Measurements from ENCODE around the gene IKZF2.

The IKZF2 gene

GRCh38 chr2:212984129-212984528 is 167.3 kb downstream of the IKZF2 start:
- FAIRE-seq = no peak
- no peak for DNase-seq (ENCODE audit: insufficient read length)
- TF ChIP-seq POLR2A (IDR thresholded peaks at IDR 0.05; ENCODE audit: low read depth, low read length) (no peak), POLR2AphosphoS5 (IDR thresholded peaks at IDR 0.05; ENCODE audit: low read depth, low read length) (no peak), TAF1 (IDR thresholded peaks at IDR 0.05; ENCODE audit: borderline replicate concordance, low read depth, low read length) (no peak)

DNA sequence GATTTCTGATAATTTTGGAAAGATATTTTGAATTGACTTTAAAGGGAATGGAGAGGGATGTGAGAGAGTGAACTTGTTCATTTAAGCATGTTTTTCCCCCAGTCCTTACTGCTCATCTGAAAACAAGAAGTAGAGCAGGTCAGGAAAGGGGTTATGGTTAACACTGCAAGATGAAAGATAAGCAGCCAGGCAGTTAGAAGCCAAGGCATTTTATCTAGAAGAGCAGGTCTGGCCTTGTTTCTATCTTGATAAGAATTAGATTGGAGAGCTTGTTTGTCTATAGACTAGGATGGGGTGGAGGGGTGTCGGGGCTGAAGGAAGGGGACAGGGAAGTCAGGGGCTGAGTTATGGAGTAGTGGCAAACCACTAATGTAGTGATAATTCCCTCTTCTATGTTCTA is 171.6 kb downstream of the IKZF2 start:
- no peak for DNase-seq (ENCODE audit: insufficient read length)
- TF ChIP-seq POLR2A (IDR thresholded peaks at IDR 0.05; ENCODE audit: low read depth, low read length) (no peak), POLR2AphosphoS5 (IDR thresholded peaks at IDR 0.05; ENCODE audit: low read depth, low read length) (no peak), TAF1 (IDR thresholded peaks at IDR 0.05; ENCODE audit: borderline replicate concordance, low read depth, low read length) (no peak)
- FAIRE-seq = peak; percentile 67

DNA sequence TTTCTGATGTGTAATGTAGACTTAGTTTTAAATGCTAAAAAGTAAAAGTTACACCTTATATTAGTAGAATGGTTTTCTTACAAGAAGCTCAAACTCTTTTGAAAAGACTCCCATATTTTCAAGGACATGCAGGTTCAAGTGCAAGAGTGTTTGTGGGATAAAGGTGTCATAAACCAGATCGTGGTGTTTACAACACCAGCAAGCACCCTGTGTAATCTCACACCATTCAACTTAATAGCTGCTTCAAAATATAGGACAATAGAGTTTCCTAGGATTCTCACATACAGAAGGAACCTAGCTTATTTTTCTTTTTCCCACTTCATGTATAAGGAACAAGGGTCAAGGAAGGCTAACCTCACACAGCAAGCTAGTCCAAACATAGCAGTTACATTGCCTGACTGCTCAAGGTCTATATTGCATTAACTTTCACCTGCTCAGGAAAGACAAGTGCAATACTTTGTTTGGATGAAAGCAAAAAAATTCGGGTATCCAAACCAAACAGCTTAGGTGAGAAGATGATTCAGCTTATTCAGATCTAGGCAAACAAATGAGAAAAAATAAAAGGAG is 172.3 kb downstream of the IKZF2 start:
- FAIRE-seq (no peak), DNase-seq (ENCODE audit: insufficient read length) (no peak)
- no peak for TF ChIP-seq POLR2AphosphoS5 (IDR thresholded peaks at IDR 0.05; ENCODE audit: low read depth, low read length)
- no peak for TF ChIP-seq POLR2A (IDR thresholded peaks at IDR 0.05; ENCODE audit: low read depth, low read length)
- TF ChIP-seq TAF1 (IDR thresholded peaks at IDR 0.05; ENCODE audit: borderline replicate concordance, low read depth, low read length) = no peak

- no peak for DNase-seq (ENCODE audit: insufficient read length)
- no peak for FAIRE-seq
- TF ChIP-seq TAF1 (IDR thresholded peaks at IDR 0.05; ENCODE audit: borderline replicate concordance, low read depth, low read length) (no peak), POLR2AphosphoS5 (IDR thresholded peaks at IDR 0.05; ENCODE audit: low read depth, low read length) (no peak), POLR2A (IDR thresholded peaks at IDR 0.05; ENCODE audit: low read depth, low read length) (no peak)
Observed at GRCh38 chr2:212977152-212977551, 174.3 kb downstream of the IKZF2 start.

GRCh38 chr2:212975333-212975732 is 176.1 kb downstream of the IKZF2 start:
- peak; percentile 5 for FAIRE-seq
- no peak for DNase-seq (ENCODE audit: insufficient read length)
- TF ChIP-seq TAF1 (IDR thresholded peaks at IDR 0.05; ENCODE audit: borderline replicate concordance, low read depth, low read length) (no peak), POLR2AphosphoS5 (IDR thresholded peaks at IDR 0.05; ENCODE audit: low read depth, low read length) (no peak), POLR2A (IDR thresholded peaks at IDR 0.05; ENCODE audit: low read depth, low read length) (no peak)

DNA sequence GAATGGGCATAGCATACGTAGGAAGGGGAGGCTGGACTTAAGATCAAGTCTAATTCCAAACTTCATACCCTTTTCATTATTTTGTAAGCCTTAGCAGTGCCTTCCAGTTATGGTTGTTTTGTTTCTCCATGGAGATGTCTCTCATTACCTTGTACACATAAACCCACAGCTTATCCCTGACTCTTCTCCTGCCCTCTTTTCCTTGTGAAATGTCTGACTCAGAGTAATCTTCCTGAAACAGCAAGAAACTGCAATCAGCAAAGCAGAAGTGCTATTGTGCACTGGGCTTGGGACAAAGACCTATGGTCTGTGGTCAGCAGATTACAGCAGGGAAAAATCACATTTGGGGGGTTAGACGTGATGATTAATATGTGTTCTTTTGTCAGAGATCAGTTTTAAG is 176.7 kb downstream of the IKZF2 start:
- FAIRE-seq (no peak), DNase-seq (ENCODE audit: insufficient read length) (no peak)
- TF ChIP-seq POLR2AphosphoS5 (IDR thresholded peaks at IDR 0.05; ENCODE audit: low read depth, low read length) (no peak), TAF1 (IDR thresholded peaks at IDR 0.05; ENCODE audit: borderline replicate concordance, low read depth, low read length) (no peak)

- FAIRE-seq = no peak
- TF ChIP-seq POLR2A (IDR thresholded peaks at IDR 0.05; ENCODE audit: low read depth, low read length) (no peak), TAF1 (IDR thresholded peaks at IDR 0.05; ENCODE audit: borderline replicate concordance, low read depth, low read length) (no peak), POLR2AphosphoS5 (IDR thresholded peaks at IDR 0.05; ENCODE audit: low read depth, low read length) (no peak)
- DNase-seq (ENCODE audit: insufficient read length) = no peak
Observed at GRCh38 chr2:212973347-212973746, 178.1 kb downstream of the IKZF2 start.

DNA sequence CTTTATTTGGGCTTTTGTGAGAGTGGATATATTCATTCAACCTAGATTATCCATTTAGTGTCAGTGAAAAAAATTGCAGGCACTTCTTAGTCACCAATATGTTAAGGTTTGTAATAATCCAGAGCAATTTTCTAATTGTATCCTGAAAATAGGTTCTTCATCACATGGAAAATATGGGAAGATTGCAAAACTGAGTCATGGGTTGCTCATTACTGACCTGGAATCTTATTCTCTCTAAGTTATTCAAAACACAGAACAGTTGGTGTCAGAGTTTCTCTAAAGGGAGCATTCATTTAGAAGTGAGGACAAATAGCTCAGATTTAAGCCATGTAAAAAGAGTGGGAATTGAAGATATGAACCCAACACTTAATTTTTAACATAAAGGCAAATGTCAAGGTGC is 181.3 kb downstream of the IKZF2 start:
- FAIRE-seq = no peak
- TF ChIP-seq POLR2AphosphoS5 (IDR thresholded peaks at IDR 0.05; ENCODE audit: low read depth, low read length) (no peak), TAF1 (IDR thresholded peaks at IDR 0.05; ENCODE audit: borderline replicate concordance, low read depth, low read length) (no peak), POLR2A (IDR thresholded peaks at IDR 0.05; ENCODE audit: low read depth, low read length) (no peak)
- no peak for DNase-seq (ENCODE audit: insufficient read length)

DNA sequence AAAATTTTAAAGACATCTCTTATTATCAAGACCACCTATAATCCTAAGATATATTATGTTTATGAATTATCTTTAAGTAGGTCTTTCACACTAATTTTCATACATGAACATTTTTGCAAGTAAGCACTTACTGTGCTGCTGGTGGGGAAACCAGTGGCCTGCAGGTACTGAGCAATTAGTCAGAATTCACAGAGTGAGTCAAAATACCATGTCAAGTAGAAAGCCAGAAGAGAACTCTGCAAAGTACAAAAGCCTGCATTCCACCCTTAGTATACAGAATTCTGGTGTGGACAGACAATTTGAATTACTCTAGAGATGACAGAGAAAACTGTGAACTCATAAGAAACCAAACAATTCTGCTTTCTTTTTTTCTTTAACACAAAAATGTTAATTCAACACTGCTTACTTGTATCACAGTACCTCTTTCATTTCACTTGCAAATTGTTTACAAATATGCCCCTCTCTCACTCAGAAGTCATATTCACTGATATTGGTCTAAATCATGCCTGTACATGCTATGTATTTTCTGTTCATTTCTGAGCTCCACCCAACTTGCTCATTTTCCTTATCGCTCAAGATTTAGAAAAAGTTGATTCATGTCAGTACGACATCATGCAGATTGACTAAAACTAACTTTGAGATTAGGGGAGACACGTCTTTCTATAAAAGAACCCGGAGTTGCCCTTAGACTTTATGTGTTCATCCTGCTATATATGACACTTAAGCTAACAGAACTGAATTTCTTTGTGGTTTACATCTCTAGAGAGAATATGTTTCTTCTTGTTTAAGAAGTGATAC is 182.9 kb downstream of the IKZF2 start:
- TF ChIP-seq POLR2AphosphoS5 (IDR thresholded peaks at IDR 0.05; ENCODE audit: low read depth, low read length) (no peak), POLR2A (IDR thresholded peaks at IDR 0.05; ENCODE audit: low read depth, low read length) (no peak), TAF1 (IDR thresholded peaks at IDR 0.05; ENCODE audit: borderline replicate concordance, low read depth, low read length) (no peak)
- peak; percentile 33 for FAIRE-seq
- DNase-seq (ENCODE audit: insufficient read length) = no peak

GRCh38 chr2:212966884-212967283 is 184.5 kb downstream of the IKZF2 start:
- no peak for DNase-seq (ENCODE audit: insufficient read length)
- peak; percentile 24 for FAIRE-seq
- no peak for TF ChIP-seq POLR2AphosphoS5 (IDR thresholded peaks at IDR 0.05; ENCODE audit: low read depth, low read length)
- no peak for TF ChIP-seq POLR2A (IDR thresholded peaks at IDR 0.05; ENCODE audit: low read depth, low read length)
- no peak for TF ChIP-seq TAF1 (IDR thresholded peaks at IDR 0.05; ENCODE audit: borderline replicate concordance, low read depth, low read length)

GRCh38 chr2:212962691-212963090 is 188.7 kb downstream of the IKZF2 start:
- no peak for DNase-seq (ENCODE audit: insufficient read length)
- no peak for TF ChIP-seq POLR2A (IDR thresholded peaks at IDR 0.05; ENCODE audit: low read depth, low read length)
- FAIRE-seq = no peak

GRCh38 chr2:212961255-212961654 is 190.2 kb downstream of the IKZF2 start:
- DNase-seq (ENCODE audit: insufficient read length) (no peak), FAIRE-seq (no peak)
- no peak for TF ChIP-seq TAF1 (IDR thresholded peaks at IDR 0.05; ENCODE audit: borderline replicate concordance, low read depth, low read length)
- TF ChIP-seq POLR2AphosphoS5 (IDR thresholded peaks at IDR 0.05; ENCODE audit: low read depth, low read length) = no peak
- no peak for TF ChIP-seq POLR2A (IDR thresholded peaks at IDR 0.05; ENCODE audit: low read depth, low read length)
